ES-I3 (cell line): Measurements from ENCODE around the gene DRD1.

Experiments
- H3K36me3 ChIP-seq: 2 replicates; pipeline ENCODE4 v1.6.1; 2013; ENCODE audit warnings: mild to moderate bottlenecking, low read length, control low read depth, moderate library complexity; ENCODE audit not compliant: insufficient read depth
- H3K4me1 ChIP-seq: 2 replicates; pipeline ENCODE4 v1.6.1; 2013; ENCODE audit warnings: mild to moderate bottlenecking, control low read depth, low read length; ENCODE audit not compliant: insufficient read depth
- H3K9ac ChIP-seq: 2 replicates; pipeline ENCODE4 v1.6.1; 2013; ENCODE audit warnings: low read depth, mild to moderate bottlenecking, low read length, moderate library complexity
- H3K9me3 ChIP-seq: 2 replicates; pipeline ENCODE4 v1.6.1; 2013; ENCODE audit warnings: mild to moderate bottlenecking, low read length, moderate library complexity; ENCODE audit not compliant: control insufficient read depth, insufficient read depth

Gene DRD1

GRCh38 chr5:175444060-175444904, at the start of gene DRD1:
TSS of gene DRD1 (minus strand) at chr5:175444182. CDS start at chr5:175443099, 1,083 bp downstream.
- Histone ChIP-seq H3K9me3 (no peaks in the 10 kb centered on the region), H3K36me3 (no peaks in the 10 kb centered on the region), H3K4me1 (peaks cover 14% of the 10 kb centered on the region), H3K9ac (peak within 1 kb of the TSS; percentile 53)

- H3K9ac ChIP-seq, result no peak overlapping the region
- peaks cover 21% of the 10 kb centered on the region for H3K36me3 ChIP-seq
- no peaks in the 10 kb centered on the region for H3K4me1 ChIP-seq
- no peaks in the 10 kb centered on the region for H3K9me3 ChIP-seq
Observed at GRCh38 chr5:175493726-175494125, 49.7 kb upstream of the DRD1 start.

- no peaks in the 10 kb centered on the region for H3K9me3 ChIP-seq
- H3K9ac ChIP-seq, result no peak overlapping the region
- H3K36me3 ChIP-seq, result peaks cover 21% of the 10 kb centered on the region
- no peaks in the 10 kb centered on the region for H3K4me1 ChIP-seq
Observed at GRCh38 chr5:175493260-175493659, 49.3 kb upstream of the DRD1 start.

GRCh38 chr5:175491223-175491622, 47.2 kb upstream of the DRD1 start:
- Histone ChIP-seq H3K36me3 (peaks cover 25% of the 10 kb centered on the region), H3K9ac (no peak overlapping the region), H3K4me1 (no peaks in the 10 kb centered on the region), H3K9me3 (no peaks in the 10 kb centered on the region)

GRCh38 chr5:175489693-175490443, 45.9 kb upstream of the DRD1 start:
- no peaks in the 10 kb centered on the region for H3K9me3 ChIP-seq
- no peaks in the 10 kb centered on the region for H3K4me1 ChIP-seq
- H3K9ac ChIP-seq, result no peak overlapping the region
- H3K36me3 ChIP-seq, result peaks cover 24% of the 10 kb centered on the region

GRCh38 chr5:175487514-175488222, 43.7 kb upstream of the DRD1 start:
- no peaks in the 10 kb centered on the region for H3K4me1 ChIP-seq
- no peaks in the 10 kb centered on the region for H3K9me3 ChIP-seq
- peaks cover 11% of the 10 kb centered on the region for H3K36me3 ChIP-seq
- H3K9ac ChIP-seq, result no peak overlapping the region

GRCh38 chr5:175485631-175486030, 41.6 kb upstream of the DRD1 start:
- Histone ChIP-seq H3K9me3 (no peaks in the 10 kb centered on the region), H3K36me3 (peaks cover 10% of the 10 kb centered on the region), H3K9ac (no peak overlapping the region)

GRCh38 chr5:175484829-175485228, 40.8 kb upstream of the DRD1 start:
- Histone ChIP-seq H3K36me3 (peaks cover 10% of the 10 kb centered on the region), H3K9ac (no peak overlapping the region), H3K9me3 (no peaks in the 10 kb centered on the region), H3K4me1 (peaks cover under 1% of the 10 kb centered on the region; the same call in 1 of the 2 replicates)

More at GRCh38 chr5:175485631-175486030, 41.6 kb upstream of the DRD1 start:
- no peaks in the 10 kb centered on the region for H3K4me1 ChIP-seq

DNA sequence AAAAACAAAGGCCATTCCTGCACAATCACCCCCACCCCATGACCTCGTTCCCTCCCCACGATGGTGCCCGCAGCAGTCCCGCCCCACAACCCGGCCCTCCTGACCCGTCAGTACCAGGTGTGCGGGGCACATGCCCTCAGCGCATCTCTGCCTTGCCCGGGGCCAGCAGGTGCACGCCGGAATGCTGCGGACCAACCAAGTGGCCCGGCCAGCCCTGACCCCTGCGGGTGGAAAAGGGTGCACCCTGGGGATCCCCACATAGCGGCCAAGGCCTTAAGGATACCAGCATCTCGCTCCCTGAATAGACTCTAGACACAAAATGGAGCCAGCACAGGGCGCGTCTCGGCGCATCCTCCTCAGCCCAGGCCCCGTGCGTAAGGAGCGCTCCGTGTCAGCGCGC, 40.3 kb upstream of the DRD1 start:
- Histone ChIP-seq H3K9me3 (no peaks in the 10 kb centered on the region), H3K36me3 (peaks cover 10% of the 10 kb centered on the region), H3K9ac (no peak overlapping the region), H3K4me1 (peaks cover 4% of the 10 kb centered on the region; the same call in 1 of the 2 replicates)

GRCh38 chr5:175483337-175483736, 39.4 kb upstream of the DRD1 start:
- Histone ChIP-seq H3K9me3 (no peaks in the 10 kb centered on the region), H3K36me3 (peaks cover 10% of the 10 kb centered on the region), H3K9ac (no peak overlapping the region), H3K4me1 (peaks cover 4% of the 10 kb centered on the region; the same call in 1 of the 2 replicates)

- peak overlapping the region; percentile 61 for H3K9ac ChIP-seq
- peaks cover 5% of the 10 kb centered on the region for H3K36me3 ChIP-seq
- peaks cover 7% of the 10 kb centered on the region; the same call in 1 of the 2 replicates for H3K4me1 ChIP-seq
- H3K9me3 ChIP-seq, result no peaks in the 10 kb centered on the region
Observed at GRCh38 chr5:175479125-175479881, 35.3 kb upstream of the DRD1 start.

DNA sequence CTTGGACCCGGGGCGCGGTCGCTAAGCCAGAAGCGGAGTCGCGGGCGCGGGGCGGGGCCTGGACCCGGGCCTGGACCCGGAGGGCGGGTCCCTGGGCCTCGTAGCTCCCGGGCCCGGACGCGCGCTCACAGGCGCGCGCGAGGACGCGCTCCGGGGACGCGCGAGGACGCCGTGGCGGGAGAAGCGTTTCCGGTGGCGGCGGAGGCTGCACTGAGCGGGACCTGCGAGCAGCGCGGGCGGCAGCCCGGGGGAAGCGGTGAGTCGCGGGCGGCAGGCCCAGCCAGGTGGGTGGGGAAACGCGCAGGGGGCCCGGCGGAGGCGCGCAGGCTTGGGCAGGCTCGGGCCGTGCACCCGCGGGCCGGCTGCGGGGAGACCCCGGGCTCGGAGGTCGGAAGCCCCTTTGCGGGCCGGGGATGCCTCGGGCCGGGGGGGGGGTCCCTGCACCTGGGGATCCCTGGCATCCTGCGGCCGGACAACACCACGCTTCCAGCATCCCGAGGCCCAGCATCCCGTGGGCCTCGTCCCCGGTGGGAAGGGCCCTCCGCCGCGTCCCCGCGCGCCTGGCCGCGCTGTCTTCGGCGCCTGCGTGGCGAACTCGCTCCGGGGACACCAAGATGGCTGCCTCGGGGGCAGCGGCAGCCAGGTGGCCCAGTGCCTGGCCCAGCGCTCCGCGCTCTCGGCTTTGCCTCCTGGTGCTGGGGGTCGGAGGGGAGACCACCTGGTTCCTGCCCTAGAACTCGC, 34.6 kb upstream of the DRD1 start, which contains the start of gene SFXN1:
Gene SFXN1 (plus strand): TSS at position 177 of the 741 bp plus-strand sequence. CDS start 13,544 bp downstream, outside the sequence.
- H3K9ac ChIP-seq, result peak within 1 kb of the TSS; percentile 61
- H3K36me3 ChIP-seq, result peaks cover 5% of the 10 kb centered on the region
- no peaks in the 10 kb centered on the region for H3K9me3 ChIP-seq
- peaks cover 7% of the 10 kb centered on the region; the same call in 1 of the 2 replicates for H3K4me1 ChIP-seq

DNA sequence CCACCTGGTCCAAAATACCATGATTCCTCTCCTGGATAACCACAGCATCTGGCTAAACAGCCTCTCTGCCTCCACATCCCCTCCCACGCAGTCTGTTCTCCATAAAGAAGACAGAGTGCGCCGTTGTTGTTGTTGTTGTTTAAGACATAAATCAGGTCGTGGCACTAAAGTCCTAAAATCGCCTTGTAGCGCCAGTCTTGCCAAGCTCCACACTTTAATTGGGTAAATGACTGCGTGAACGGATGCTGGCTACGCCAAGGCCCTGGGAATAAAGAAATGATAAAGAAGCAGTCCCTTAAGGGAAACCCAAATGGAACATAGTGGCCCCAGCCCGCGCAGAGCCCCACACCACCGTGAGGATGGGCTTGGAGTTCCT, 34.0 kb upstream of the DRD1 start:
- peaks cover 7% of the 10 kb centered on the region; the same call in 1 of the 2 replicates for H3K4me1 ChIP-seq
- peaks cover 5% of the 10 kb centered on the region; the same call in 1 of the 2 replicates for H3K36me3 ChIP-seq
- no peaks in the 10 kb centered on the region for H3K9me3 ChIP-seq
- H3K9ac ChIP-seq, result peak overlapping the region; percentile 61; the same call in 1 of the 2 replicates
